ENCODE results near the gene RLN3.

The RLN3 gene, protein sequence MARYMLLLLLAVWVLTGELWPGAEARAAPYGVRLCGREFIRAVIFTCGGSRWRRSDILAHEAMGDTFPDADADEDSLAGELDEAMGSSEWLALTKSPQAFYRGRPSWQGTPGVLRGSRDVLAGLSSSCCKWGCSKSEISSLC

GRCh38 chr19:14027856-14028450 is at the start of gene RLN3:
TSS of gene RLN3 (plus strand) at chr19:14028148. CDS start at chr19:14028205, 57 bp downstream.
- in situ Hi-C loops (cut with HindIII; ENCODE audit: low sequenced_read_pairs) = no loop called here

- in situ Hi-C loops (cut with HindIII; ENCODE audit: low sequenced_read_pairs) = no loop called here
These were observed 49.4 kb upstream of the RLN3 start for GRCh38 chr19:13978351-13979243.

- in situ Hi-C loops (cut with HindIII; ENCODE audit: low sequenced_read_pairs) = no loop called here
These were observed 48.7 kb upstream of the RLN3 start for GRCh38 chr19:13979244-13979615.

GRCh38 chr19:13979686-13980085 is 48.3 kb upstream of the RLN3 start:
- in situ Hi-C loops (cut with HindIII; ENCODE audit: low sequenced_read_pairs) = no loop called here

- in situ Hi-C loops (cut with HindIII; ENCODE audit: low sequenced_read_pairs) = no loop called here
These were observed 47.6 kb upstream of the RLN3 start for GRCh38 chr19:13980340-13980739.

DNA sequence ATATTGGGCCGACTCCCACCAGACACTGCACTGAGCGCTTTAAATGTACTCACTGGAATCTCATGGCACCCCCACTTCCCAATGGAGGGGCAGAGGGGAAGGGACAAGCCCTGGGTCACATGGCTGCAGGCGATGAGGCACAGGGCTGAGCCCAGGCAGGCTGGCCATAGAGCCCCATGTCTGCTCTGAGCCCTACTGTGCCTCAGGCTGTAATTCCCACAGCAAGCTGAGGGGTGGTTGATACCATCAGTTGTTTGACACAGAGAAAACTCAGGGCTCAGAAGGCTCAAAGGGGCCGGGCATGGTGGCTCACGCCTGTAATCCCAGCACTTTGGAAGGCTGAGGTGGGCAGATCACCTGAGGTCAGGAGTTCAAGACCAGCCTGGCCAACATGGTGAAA is 46.9 kb upstream of the RLN3 start:
- in situ Hi-C loops (cut with HindIII; ENCODE audit: low sequenced_read_pairs) = no loop called here

GRCh38 chr19:13981467-13981866 is 46.5 kb upstream of the RLN3 start:
- in situ Hi-C loops (cut with HindIII; ENCODE audit: low sequenced_read_pairs) = no loop called here

GRCh38 chr19:13981988-13982501 is 45.9 kb upstream of the RLN3 start:
- in situ Hi-C loops (cut with HindIII; ENCODE audit: low sequenced_read_pairs) = no loop called here

DNA sequence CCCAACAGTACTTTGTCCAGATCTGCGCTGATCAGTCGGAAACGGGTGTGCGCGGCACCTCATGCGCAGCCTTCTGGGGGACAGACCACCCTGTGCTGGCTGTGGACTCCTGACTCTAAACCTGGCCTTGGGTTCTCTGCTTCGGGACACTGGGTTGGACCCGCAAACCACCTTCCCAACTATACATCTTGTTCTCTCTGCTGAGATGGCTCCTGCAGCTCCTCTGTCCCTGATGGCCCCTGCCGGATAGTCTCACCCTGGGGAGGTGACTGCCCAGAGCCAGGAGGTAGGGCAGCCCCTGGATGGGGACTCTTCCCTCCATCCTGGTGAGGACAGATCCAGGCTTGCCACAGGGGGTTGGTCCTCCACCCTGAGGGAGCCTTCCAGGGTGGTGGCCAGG is 45.2 kb upstream of the RLN3 start:
- in situ Hi-C loops (cut with HindIII; ENCODE audit: low sequenced_read_pairs) = no loop called here

GRCh38 chr19:13983213-13983889 is 44.6 kb upstream of the RLN3 start:
- in situ Hi-C loops (cut with HindIII; ENCODE audit: low sequenced_read_pairs) = no loop called here

DNA sequence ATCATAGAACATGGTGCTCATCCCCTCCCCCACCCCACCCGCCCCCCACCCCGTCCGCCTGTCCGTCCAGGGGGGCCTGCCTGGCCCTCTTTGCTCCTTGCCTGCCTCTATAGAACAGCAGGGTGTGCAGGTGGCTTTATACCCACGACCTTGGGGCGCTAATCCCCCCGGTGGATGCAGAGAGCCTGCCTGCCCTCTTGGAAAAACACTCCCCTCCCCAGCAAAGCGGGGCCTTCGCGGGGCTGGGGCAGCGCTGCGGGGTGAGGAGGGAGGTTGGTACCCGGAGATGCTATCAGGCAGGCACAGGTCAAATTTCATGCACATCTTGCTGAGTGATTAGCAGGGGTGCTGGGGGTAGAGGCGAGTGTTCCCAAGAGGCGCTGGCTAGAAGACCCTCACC is 43.8 kb upstream of the RLN3 start:
- in situ Hi-C loops (cut with HindIII; ENCODE audit: low sequenced_read_pairs) = no loop called here

DNA sequence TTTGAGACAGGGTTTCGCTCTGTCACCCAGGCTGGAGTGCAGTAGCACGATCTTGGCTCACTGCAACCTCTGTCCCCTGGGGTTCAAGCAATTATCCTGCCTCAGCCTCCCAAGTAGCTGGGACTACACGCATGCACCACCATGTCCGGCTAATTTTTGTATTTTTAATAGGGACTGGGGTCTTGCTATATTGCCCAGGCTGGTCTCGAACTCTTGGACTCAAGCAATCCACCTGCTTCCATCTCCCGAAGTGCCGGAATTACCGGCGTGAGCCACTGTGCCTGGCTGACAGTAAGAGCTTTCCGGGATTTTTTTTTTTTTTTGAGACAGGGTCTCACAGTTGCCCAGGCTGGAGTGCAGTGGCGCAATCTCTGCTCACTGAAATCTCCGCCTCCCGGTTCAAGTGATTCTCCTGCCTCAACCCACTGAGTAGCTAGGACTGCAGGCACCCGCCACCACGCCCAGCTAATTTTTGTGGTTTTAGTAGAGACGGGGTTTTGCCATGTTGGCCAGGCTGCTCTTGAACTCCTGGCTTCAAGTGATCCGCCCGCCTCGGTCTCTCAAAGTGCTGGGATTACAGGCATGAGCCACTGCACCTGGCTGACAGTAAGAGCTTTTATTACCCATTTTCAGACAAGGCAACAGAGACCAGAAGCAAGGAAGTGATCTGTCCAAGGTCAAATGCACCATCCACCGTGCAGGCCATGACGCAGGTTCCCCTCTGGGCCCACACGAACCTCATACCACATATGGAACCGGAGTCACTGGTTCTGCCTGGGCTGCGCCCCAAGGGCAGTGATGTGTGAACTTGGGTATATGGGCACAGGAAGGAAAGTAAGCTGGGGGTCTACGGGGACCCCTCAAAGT is 42.8 kb upstream of the RLN3 start:
- in situ Hi-C loops (cut with HindIII; ENCODE audit: low sequenced_read_pairs) = no loop called here

GRCh38 chr19:13985771-13986347 is 42.1 kb upstream of the RLN3 start:
- in situ Hi-C loops (cut with HindIII; ENCODE audit: low sequenced_read_pairs) = no loop called here

GRCh38 chr19:13986348-13986904 is 41.5 kb upstream of the RLN3 start:
- in situ Hi-C loops (cut with HindIII; ENCODE audit: low sequenced_read_pairs) = no loop called here

DNA sequence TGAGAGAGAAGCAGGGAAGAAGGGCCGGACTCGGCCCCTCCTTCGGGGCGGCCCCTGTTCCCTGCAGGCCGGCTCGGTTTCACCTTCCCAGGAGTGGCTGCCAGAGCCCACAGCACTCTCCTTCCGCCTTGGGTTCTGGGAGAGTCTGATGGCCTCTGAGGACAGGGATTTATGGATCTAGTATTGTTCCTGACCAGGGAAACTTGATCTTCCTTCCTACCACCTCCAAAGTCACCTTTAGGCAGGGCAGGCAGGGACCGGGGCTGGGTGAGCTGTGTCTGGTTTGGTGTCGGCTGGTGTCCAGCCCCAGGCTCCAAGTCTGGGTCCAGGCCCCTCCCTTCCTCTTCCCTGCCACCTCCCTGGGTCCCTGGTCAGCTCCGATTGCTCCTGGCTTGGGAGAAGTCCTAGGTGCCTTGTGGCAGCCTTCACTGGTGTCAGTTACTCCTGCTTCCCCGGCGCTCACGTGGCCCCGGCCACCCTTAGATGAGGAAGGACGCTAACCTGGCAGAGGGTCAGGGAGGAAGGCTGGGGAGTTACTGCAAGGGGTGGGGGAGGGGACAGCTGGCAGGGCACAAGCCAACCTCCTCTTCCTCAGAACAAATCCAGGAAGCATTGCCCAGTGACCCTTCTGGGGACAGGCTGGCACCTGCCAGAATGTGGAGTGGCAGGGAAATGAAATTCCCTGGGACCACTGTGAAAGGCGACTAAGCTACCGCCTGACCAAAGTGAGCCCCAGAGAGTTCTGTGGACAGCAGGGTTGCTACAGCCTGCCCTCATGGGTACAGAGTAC is 40.7 kb upstream of the RLN3 start:
- in situ Hi-C loops (cut with HindIII; ENCODE audit: low sequenced_read_pairs) = no loop called here

- in situ Hi-C loops (cut with HindIII; ENCODE audit: low sequenced_read_pairs) = no loop called here
These were observed 38.5 kb upstream of the RLN3 start for GRCh38 chr19:13989487-13989886.

GRCh38 chr19:13990085-13990484 is 37.9 kb upstream of the RLN3 start:
- in situ Hi-C loops (cut with HindIII; ENCODE audit: low sequenced_read_pairs) = no loop called here

GRCh38 chr19:13992025-13992424 is 35.9 kb upstream of the RLN3 start:
- in situ Hi-C loops (cut with HindIII; ENCODE audit: low sequenced_read_pairs) = no loop called here
